ENCODE measurements around the gene CAPN9. TPM values are rescaled to one million over a fixed set of nuclear protein-coding genes. Genes with fewer than 3 reads are reported as not detected.
A peak's percentile ranks its signal among the peaks of the same experiment; 100 is the strongest.

Gene CAPN9
- total RNA-seq, 1 experiment from 2014 or later = not detected

DNA sequence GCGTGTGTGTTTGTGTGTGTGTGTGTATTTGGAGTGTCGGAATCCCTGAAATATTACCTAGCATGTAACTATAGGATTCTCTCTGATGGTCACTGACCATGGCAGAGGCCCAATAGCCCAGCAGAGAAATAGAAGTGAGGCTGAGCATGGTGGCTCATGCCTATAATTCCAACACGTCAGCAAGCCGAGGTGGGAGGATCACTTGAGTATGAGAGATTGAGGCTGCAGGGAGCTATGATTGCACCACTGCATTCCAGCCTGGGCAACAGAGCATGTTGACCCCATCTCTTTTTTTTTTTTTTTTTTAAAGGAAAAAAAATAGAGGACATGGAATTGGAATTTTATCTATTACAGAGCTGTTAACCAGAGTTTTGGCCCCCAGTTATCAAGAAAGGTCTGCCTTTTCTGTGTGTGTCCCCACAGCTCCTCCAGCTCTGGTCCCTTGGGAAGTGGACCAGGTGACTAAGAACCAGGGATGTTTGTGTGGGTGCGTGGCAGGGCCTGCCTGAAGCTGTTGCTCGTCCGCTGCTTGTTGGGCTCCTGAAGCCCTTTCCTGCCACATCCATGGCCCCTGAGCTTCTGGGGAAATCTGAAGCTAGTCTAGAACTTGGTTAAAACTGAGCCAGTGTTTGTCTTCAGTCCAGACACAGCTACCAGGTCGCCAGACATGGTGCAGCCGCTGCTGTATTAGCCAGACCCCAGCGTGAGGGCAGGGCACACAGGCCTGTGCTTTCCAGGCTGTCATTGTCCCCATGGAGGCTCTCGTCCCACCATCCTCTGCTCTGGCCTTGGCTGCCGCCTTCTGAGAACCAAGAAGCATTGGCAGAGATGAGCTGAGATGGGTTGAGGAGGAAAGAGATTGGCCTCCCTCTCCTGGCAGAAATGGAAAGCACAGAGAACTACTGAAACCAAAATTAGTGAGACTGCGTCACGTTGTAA, 25.5 kb downstream of the CAPN9 start:
- peak overlapping the region; percentile 15; the same call in 1 of the 2 replicates for H3K4me2 ChIP-seq (ENCODE audit: low read length)
- no peaks in the 10 kb centered on the region for H3K79me2 ChIP-seq (ENCODE audit: low read length)
- TF ChIP-seq EZH2phosphoT487 (IDR thresholded peaks at IDR 0.05; ENCODE audit: borderline replicate concordance, low read length) (no peak), CTCF (conservative IDR thresholded peaks at IDR 0.05; ENCODE audit: low read depth, low read length) (peak; percentile 98)
- H3K9me3 ChIP-seq (ENCODE audit: low read length) = no peaks in the 10 kb centered on the region
- H3K36me3 ChIP-seq (ENCODE audit: low read depth, low read length) = no peaks in the 10 kb centered on the region
- H3K4me1 ChIP-seq (ENCODE audit: insufficient read depth, low read length) = peaks cover 4% of the 10 kb centered on the region; the same call in 1 of the 2 replicates
- H3F3A ChIP-seq (ENCODE audit: low read length, unreplicated experiment) = no peaks in the 10 kb centered on the region
- H3K27me3 ChIP-seq (ENCODE audit: low read length) = peaks cover 14% of the 10 kb centered on the region
- H4K20me1 ChIP-seq (ENCODE audit: low read length) = no peaks in the 10 kb centered on the region
- no peak overlapping the region for H3K4me3 ChIP-seq (ENCODE audit: low read length)
- CTCF ChIA-PET = interaction anchor here (0.7 to 1.9 kb wide), 4 partner anchors 12 to 130 kb away, joined by 3 to 66 read pairs (median 10); partner anchors contain the start of gene COG2
- DNase-seq = peak; percentile 88
- POLR2A ChIA-PET (ENCODE audit: unreplicated experiment) = no interaction called here
- peak overlapping the region; percentile 72 for H2AFZ ChIP-seq (ENCODE audit: low read length)
- peak; percentile 96 for ATAC-seq
- BruUV-seq (replicated peaks) = no TSS peak
- H3K9me2 ChIP-seq (replicated peaks; ENCODE audit: low read length) = no peaks in the 10 kb centered on the region
- H3K9ac ChIP-seq (ENCODE audit: low read length) = no peak overlapping the region
- intact Hi-C loops (cut with micrococcal nuclease) = loop anchor here (1.0 kb wide), 5 partner anchors 30 to 140 kb away; partner anchors contain the start of gene COG2
- no peak overlapping the region for H3K27ac ChIP-seq (ENCODE audit: low read length)

DNA sequence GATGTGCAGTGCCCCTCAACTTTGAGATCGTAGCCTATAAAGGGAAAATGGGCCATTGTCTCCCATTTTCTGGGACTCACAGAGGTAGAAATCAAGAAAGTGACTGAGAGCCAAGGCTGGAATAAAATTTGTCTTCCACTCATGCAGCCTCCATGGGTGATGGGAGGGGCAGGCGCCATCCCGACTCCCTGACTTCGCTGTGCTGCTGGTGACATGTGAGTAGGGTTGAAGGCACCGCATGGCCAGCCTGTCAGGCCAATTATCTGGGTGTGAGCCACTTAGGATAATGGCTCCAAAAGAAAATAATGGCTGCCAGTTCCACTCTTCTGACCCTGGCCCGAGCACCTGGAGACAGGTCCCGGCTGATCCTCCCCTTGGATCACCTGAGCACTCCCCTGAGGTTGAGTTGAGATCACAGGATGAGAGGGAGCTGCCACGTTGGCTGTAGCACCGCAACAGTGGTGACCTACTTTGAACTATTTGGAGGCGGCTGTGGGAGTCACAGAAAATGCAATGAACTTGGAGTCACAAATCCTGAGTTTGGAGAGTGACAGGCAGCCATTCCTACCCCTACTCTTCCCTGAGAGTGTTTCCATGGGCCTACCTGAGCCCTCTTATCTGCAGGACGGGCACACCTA, 26.3 kb downstream of the CAPN9 start:
- no peak overlapping the region for H2AFZ ChIP-seq (ENCODE audit: low read length)
- H3K4me1 ChIP-seq (ENCODE audit: insufficient read depth, low read length) = peaks cover 4% of the 10 kb centered on the region; the same call in 1 of the 2 replicates
- ATAC-seq (no peak), DNase-seq (no peak)
- H3F3A ChIP-seq (ENCODE audit: low read length, unreplicated experiment) = no peaks in the 10 kb centered on the region
- ChIA-PET CTCF (interaction anchor here (0.8 to 1.9 kb wide), 3 partner anchors 13 to 131 kb away, joined by 3 to 66 read pairs (median 16); partner anchors contain the start of gene COG2), POLR2A (ENCODE audit: unreplicated experiment) (no interaction called here)
- intact Hi-C loops (cut with micrococcal nuclease) = loop anchor here (1.0 kb wide), 5 partner anchors 31 to 141 kb away; partner anchors contain the start of gene COG2
- H3K27ac ChIP-seq (ENCODE audit: low read length) = no peak overlapping the region
- no peaks in the 10 kb centered on the region for H3K9me3 ChIP-seq (ENCODE audit: low read length)
- no peaks in the 10 kb centered on the region for H3K36me3 ChIP-seq (ENCODE audit: low read depth, low read length)
- TF ChIP-seq CTCF (conservative IDR thresholded peaks at IDR 0.05; ENCODE audit: low read depth, low read length) (peak; percentile 40; the same call in 1 of the 2 replicates), EZH2 (IDR thresholded peaks at IDR 0.05; ENCODE audit: low read length, unreplicated experiment) (no peak)
- no peaks in the 10 kb centered on the region for H3K9me2 ChIP-seq (replicated peaks; ENCODE audit: low read length)
- no TSS peak for BruUV-seq (replicated peaks)
- H3K4me2 ChIP-seq (ENCODE audit: low read length) = peak overlapping the region; percentile 15; the same call in 1 of the 2 replicates
- H3K79me2 ChIP-seq (ENCODE audit: low read length) = no peaks in the 10 kb centered on the region
- H4K20me1 ChIP-seq (ENCODE audit: low read length) = no peaks in the 10 kb centered on the region
- peaks cover 21% of the 10 kb centered on the region for H3K27me3 ChIP-seq (ENCODE audit: low read length)
- H3K9ac ChIP-seq (ENCODE audit: low read length) = no peak overlapping the region
- no peak overlapping the region for H3K4me3 ChIP-seq (ENCODE audit: low read length)
